Liver (tissue), 9 donors: ENCODE measurements around the gene CD80. TPM values are rescaled to one million over a fixed set of nuclear protein-coding genes. Genes with fewer than 3 reads are reported as not detected.

ENCODE experiments used
- DNase-seq: peaks from one replicate; pipeline ENCODE4 v3.0.0-alpha.2; 2017; ENCODE audit warnings: low spot score
- H3K27ac ChIP-seq, 2 donors: one replicate each; pipeline ENCODE4 v1.7.0; 2013; ENCODE audit warnings: inconsistent platforms in 2 of 2, low read length in 2 of 2, control low read depth in 1 of 2, low read depth in 1 of 2, mild to moderate bottlenecking in 1 of 2
- H3K27me3 ChIP-seq, 4 donors: one replicate each; pipeline versions ENCODE4 v1.6.1 to v1.7.0; 2013; ENCODE audit warnings: low read length in 3 of 4, inconsistent platforms in 1 of 4, mild to moderate bottlenecking in 1 of 4, moderate library complexity in 1 of 4; ENCODE audit not compliant: control insufficient read depth in 4 of 4, insufficient read depth in 4 of 4
- H3K36me3 ChIP-seq, 4 donors: one replicate each; pipeline versions ENCODE4 v1.6.1 to v1.7.0; 2013; ENCODE audit warnings: low read length in 3 of 4, mild to moderate bottlenecking in 3 of 4, low read depth in 1 of 4, moderate library complexity in 1 of 4; ENCODE audit not compliant: control insufficient read depth in 4 of 4, insufficient read depth in 3 of 4
- H3K4me1 ChIP-seq, 4 donors: one replicate each; pipeline versions ENCODE4 v1.6.1 to v1.7.0; 2013; ENCODE audit warnings: low read length in 3 of 4, mild to moderate bottlenecking in 3 of 4, moderate library complexity in 1 of 4; ENCODE audit not compliant: control insufficient read depth in 4 of 4, insufficient read depth in 4 of 4
- H3K4me3 ChIP-seq, 3 donors: one replicate each; pipeline versions ENCODE4 v1.6.1 to v1.7.0; 2013; ENCODE audit warnings: low read length in 3 of 3, control low read depth in 1 of 3, low read depth in 1 of 3, mild to moderate bottlenecking in 1 of 3
- H3K9ac ChIP-seq, 2 donors: one replicate each; pipeline ENCODE4 v1.7.0; 2013; ENCODE audit warnings: low read length in 2 of 2, mild to moderate bottlenecking in 2 of 2, moderate library complexity in 2 of 2, control low read depth in 1 of 2, low read depth in 1 of 2
- H3K9me3 ChIP-seq, 4 donors: one replicate each; pipeline versions ENCODE4 v1.6.1 to v1.7.0; 2013; ENCODE audit warnings: low read length in 3 of 4; ENCODE audit not compliant: control insufficient read depth in 4 of 4
- ATF3 ChIP-seq: IDR thresholded peaks from 2 replicates; pipeline ENCODE4 v1.6.1; 2016; ENCODE audit warnings: antibody characterized with exemption
- CTCF ChIP-seq: fragments of 150-350 bp; IDR thresholded peaks from 2 replicates; pipeline ENCODE4 v1.5.1; 2017; ENCODE audit warnings: improper control_type of control experiment, low read depth, low read length; ENCODE audit not compliant: missing input control
- EGR1 ChIP-seq, 2 donors: IDR thresholded peaks; 2 replicates each; pipeline ENCODE4 v1.6.1; 2016 to 2018; ENCODE audit warnings: antibody characterized with exemption in 2 of 2, low read depth in 2 of 2
- FOXA1 ChIP-seq: IDR thresholded peaks from 2 replicates; pipeline ENCODE4 v1.6.1; 2016; ENCODE audit warnings: antibody characterized with exemption
- FOXA2 ChIP-seq: IDR thresholded peaks from 2 replicates; pipeline ENCODE4 v1.6.1; 2016; ENCODE audit warnings: antibody characterized with exemption
- HNF4A ChIP-seq, 2 donors: conservative IDR thresholded peaks; 2 replicates each; pipeline ENCODE4 v1.6.1; 2016; ENCODE audit warnings: antibody characterized with exemption in 2 of 2, mild to moderate bottlenecking in 2 of 2
- JUND ChIP-seq, 2 donors: IDR thresholded peaks; 2 replicates each; pipeline ENCODE4 v1.6.1; 2016; ENCODE audit warnings: antibody characterized with exemption in 2 of 2
- NR2F2 ChIP-seq: IDR thresholded peaks from 2 replicates; pipeline ENCODE4 v1.6.1; 2016; ENCODE audit warnings: antibody characterized with exemption
- RAD21 ChIP-seq, 2 donors: IDR thresholded peaks; 2 replicates each; pipeline ENCODE4 v1.6.1; 2016; ENCODE audit warnings: antibody characterized with exemption in 2 of 2, mild to moderate bottlenecking in 2 of 2
- YY1 ChIP-seq: IDR thresholded peaks from 2 replicates; pipeline ENCODE4 v1.6.1; 2016; ENCODE audit warnings: antibody characterized with exemption, mild to moderate bottlenecking
- WGBS: extraction: QIAGEN DNeasy Blood & Tissue Kit; methylation state at CpG from one replicate; pipeline ENCODE4 v1.1.7; 2013; 5-methylcytosine and 5-hydroxymethylcytosine counted together
- polyA plus RNA-seq, 2 donors: library from polyadenylated mRNA; stranded (reverse) in 1 of 2; unstranded in 1 of 2; fragments of 200-250 nt in 1 of 2; fragments of >200 nt in 1 of 2; fragmentation: Nextera tagmentation in 1 of 2; extraction: Ambion mirVana in 1 of 2; gene quantifications; one replicate each; pipeline versions ENCODE4 v1.2.1 to v1.2.3, GENCODE V29; 2013 to 2015
- total RNA-seq, 2 donors: library from RNA; depleted of rRNA; stranded (reverse); fragments of >200 nt; gene quantifications; one replicate each; pipeline ENCODE4 v1.2.3, GENCODE V29; 2014
- donor health status: healthy.
- donor health status: healthy.
- donor health status: healthy.
- donor health status: healthy.
- donor health status: healthy.

CD80 gene
- total and polyA plus RNA-seq, 4 donors: 0.21 to 1.5 (median 0.61) TPM

- DNase-seq: no peak
- TF ChIP-seq FOXA1 (no peak), HNF4A (conservative IDR thresholded peaks at IDR 0.05) (no peak), FOXA2 (no peak), JUND (IDR thresholded peaks at IDR 0.05) (no peak), EGR1 (IDR thresholded peaks at IDR 0.05; ENCODE audit: low read depth in 2 of 2) (no peak), CTCF (no peak), NR2F2 (no peak), YY1 (no peak), ATF3 (no peak), RAD21 (IDR thresholded peaks at IDR 0.05) (no peak)
Measured at GRCh38 chr3:119481079-119481478, 78.3 kb downstream of the CD80 start.

More at GRCh38 chr3:119481079-119481478, 78.3 kb downstream of the CD80 start:
- WGBS: 96% methylated on average over 2 of the region's 2 CpGs
- no peaks in the 10 kb centered on the region for H3K9me3 ChIP-seq
- no peaks in the 10 kb centered on the region for H3K4me1 ChIP-seq
- no peaks in the 10 kb centered on the region for H3K27me3 ChIP-seq
- H3K4me3 ChIP-seq: no peak overlapping the region
- H3K36me3 ChIP-seq: peaks cover 4 to 41% (median 24%) of the 10 kb centered on the region in 4 donors
- H3K27ac ChIP-seq: no peak overlapping the region
- H3K9ac ChIP-seq: no peak overlapping the region

Other genes starting within 250 kb of the CD80 start
- 10 to 100 TPM; 19.7 to 69.2 TPM for gene TMEM39A, start 96.0 kb downstream of the CD80 start, total RNA-seq
- 10 to 100 TPM in 1 of 2 donors, 1 to 10 TPM in 1; 4.7 to 15.2 TPM for gene TMEM39A, start 96.0 kb downstream of the CD80 start, polyA plus RNA-seq
- gene POGLUT1, start 90.7 kb downstream of the CD80 start, total RNA-seq: 10 to 100 TPM in 1 of 2 donors, 1 to 10 TPM in 1; 7.2 to 11.1 TPM
- 1 to 10 TPM; 4.7 to 6.1 TPM for gene POGLUT1, start 90.7 kb downstream of the CD80 start, polyA plus RNA-seq
- 10 to 100 TPM; 25.4 to 30.0 TPM for gene TIMMDC1, start 61.1 kb downstream of the CD80 start, total RNA-seq
- gene TIMMDC1, start 61.1 kb downstream of the CD80 start, polyA plus RNA-seq: 10 to 100 TPM; 36.4 to 54.2 TPM
- gene ADPRH, start 19.9 kb upstream of the CD80 start, total RNA-seq: 1 to 10 TPM; 2.7 to 3.8 TPM
- 1 to 10 TPM in 1 of 2 donors, under 1 TPM in 1; 0.89 to 2.1 TPM for gene ADPRH, start 19.9 kb upstream of the CD80 start, polyA plus RNA-seq
- 10 to 100 TPM in 1 of 2 donors, 1 to 10 TPM in 1; 6.0 to 63.9 TPM for gene PLA1A, start 38.3 kb upstream of the CD80 start, total RNA-seq
- gene PLA1A, start 38.3 kb upstream of the CD80 start, polyA plus RNA-seq: 10 to 100 TPM; 30.6 to 35.4 TPM
- gene POPDC2, start 101.0 kb upstream of the CD80 start, total RNA-seq: 1 to 10 TPM in 1 of 2 donors, under 1 TPM in 1; 0.37 to 1.1 TPM
- gene POPDC2, start 101.0 kb upstream of the CD80 start, polyA plus RNA-seq: under 1 TPM; 0.16 to 0.54 TPM
- gene COX17, start 117.8 kb upstream of the CD80 start, total RNA-seq: 10 to 100 TPM; 10.3 to 30.6 TPM
- gene COX17, start 117.8 kb upstream of the CD80 start, polyA plus RNA-seq: 100 to 1,000 TPM in 1 of 2 donors, 10 to 100 TPM in 1; 67.3 to 164 TPM
- 1 to 10 TPM in 1 of 2 donors, under 1 TPM in 1; 0.23 to 1.3 TPM for gene CFAP91, start 143.4 kb upstream of the CD80 start, total RNA-seq
- under 1 TPM; 0.48 to 0.63 TPM for gene CFAP91, start 143.4 kb upstream of the CD80 start, polyA plus RNA-seq
- 100 to 1,000 TPM in 1 of 2 donors, 1 to 10 TPM in 1; 3.2 to 121 TPM for gene NR1I2, start 222.5 kb upstream of the CD80 start, total RNA-seq
- gene NR1I2, start 222.5 kb upstream of the CD80 start, polyA plus RNA-seq: 10 to 100 TPM; 32.6 to 63.5 TPM